Neural cell (in vitro differentiated cells): ENCODE data around the gene PSMB8. TPM values are rescaled to one million over a fixed set of nuclear protein-coding genes. Genes with fewer than 3 reads are reported as not detected.

Experiments
- H2AFZ ChIP-seq: fragments of 200-600, 300-800 bp; sonication (generic), shearing (Covaris generic); 2 replicates; pipeline ENCODE4 v1.6.0; 2014; ENCODE audit warnings: low read depth, mild to moderate bottlenecking, antibody characterized with exemption, low read length, moderate library complexity
- H3F3A ChIP-seq: fragments of 200-600 bp; shearing (Covaris generic); 2 replicates; pipeline ENCODE4 v1.6.1; 2016; ENCODE audit warnings: mild to moderate bottlenecking, moderate library complexity, mixed read lengths, antibody characterized with exemption, low read length; ENCODE audit not compliant: insufficient read depth, poor library complexity, severe bottlenecking
- H3K27ac ChIP-seq: fragments of 200-600, 300-800 bp; sonication (generic), shearing (Covaris generic); 2 replicates; pipeline ENCODE4 v1.5.1; 2014; ENCODE audit warnings: mild to moderate bottlenecking, low read length, moderate library complexity
- H3K27me3 ChIP-seq: fragments of 300-800, 200-600 bp; sonication (generic), shearing (Covaris generic); 2 replicates; pipeline ENCODE4 v1.6.0; 2014; ENCODE audit warnings: mild to moderate bottlenecking, low read depth, low read length, moderate library complexity; ENCODE audit not compliant: insufficient read depth
- H3K36me3 ChIP-seq: fragments of 300-800, 200-600 bp; sonication (generic), shearing (Covaris generic); 2 replicates; pipeline ENCODE4 v1.5.1; 2014; ENCODE audit warnings: mild to moderate bottlenecking, antibody characterized with exemption, low read length, moderate library complexity; ENCODE audit not compliant: insufficient read depth
- H3K4me2 ChIP-seq: fragments of 300-800, 200-600 bp; sonication (generic), shearing (Covaris generic); 2 replicates; pipeline ENCODE4 v1.6.0; 2014; ENCODE audit warnings: mild to moderate bottlenecking, low read length
- H3K4me3 ChIP-seq: fragments of 300-800, 200-600 bp; sonication (generic), shearing (Covaris generic); 2 replicates; pipeline ENCODE4 v1.5.1; 2014; ENCODE audit warnings: mild to moderate bottlenecking, low read length, moderate library complexity
- H3K79me2 ChIP-seq: fragments of 200-600 bp; shearing (Covaris generic); replicated peaks from 2 replicates; pipeline ENCODE4 v1.6.0; 2014; ENCODE audit warnings: mild to moderate bottlenecking, low read length, moderate library complexity; ENCODE audit not compliant: insufficient read depth
- H3K9ac ChIP-seq: fragments of 300-800, 200-600 bp; sonication (generic), shearing (Covaris generic); 2 replicates; pipeline ENCODE4 v1.6.1; 2016; ENCODE audit warnings: mild to moderate bottlenecking, low read length, mixed read lengths
- H3K9me2 ChIP-seq: fragments of 200-600 bp; shearing (Covaris generic); 2 replicates; pipeline ENCODE4 v1.6.1; 2016; ENCODE audit warnings: mild to moderate bottlenecking, low read length, mixed read lengths; ENCODE audit not compliant: insufficient read depth
- H3K9me3 ChIP-seq: fragments of 200-600, 300-800 bp; sonication (generic), shearing (Covaris generic); 2 replicates; pipeline ENCODE4 v1.6.1; 2016; ENCODE audit warnings: mild to moderate bottlenecking, mixed run types, low read length, moderate library complexity, mixed read lengths
- H4K20me1 ChIP-seq: fragments of 200-600 bp; shearing (Covaris generic); 2 replicates; pipeline ENCODE4 v1.6.1; 2016; ENCODE audit warnings: mild to moderate bottlenecking, mixed run types; ENCODE audit not compliant: insufficient read depth
- CTCF ChIP-seq: fragments of 450-650 bp; IDR thresholded peaks from 2 replicates; pipeline ENCODE4 v1.5.1; 2014; ENCODE audit warnings: antibody characterized with exemption, mild to moderate bottlenecking, moderate library complexity; ENCODE audit not compliant: poor library complexity, severe bottlenecking
- EP300 ChIP-seq: fragments of 450-650 bp; conservative IDR thresholded peaks from 2 replicates; pipeline ENCODE4 v1.6.1; 2014; ENCODE audit warnings: antibody characterized with exemption, mild to moderate bottlenecking, moderate library complexity; ENCODE audit not compliant: poor library complexity, severe bottlenecking
- EZH2 ChIP-seq: fragments of 200-600, 300-800 bp; shearing (Covaris generic), sonication (generic); IDR thresholded peaks from 2 replicates; pipeline ENCODE4 v1.6.1; 2014; ENCODE audit warnings: antibody characterized with exemption, low read length, borderline replicate concordance, mild to moderate bottlenecking; ENCODE audit not compliant: insufficient read depth, poor library complexity, severe bottlenecking
- MXI1 ChIP-seq: fragments of 450-650 bp; conservative IDR thresholded peaks from 2 replicates; pipeline ENCODE4 v1.6.1; 2014; ENCODE audit warnings: antibody characterized with exemption, mild to moderate bottlenecking; ENCODE audit not compliant: poor library complexity, severe bottlenecking
- POLR2AphosphoS5 ChIP-seq: IDR thresholded peaks from 2 replicates; pipeline ENCODE4 v1.6.1; 2012
- RAD21 ChIP-seq: fragments of 450-650 bp; conservative IDR thresholded peaks from 2 replicates; pipeline ENCODE4 v1.6.1; 2014; ENCODE audit warnings: antibody characterized with exemption, mild to moderate bottlenecking, moderate library complexity
- REST ChIP-seq: IDR thresholded peaks from 2 replicates; pipeline ENCODE4 v1.6.1; 2012; ENCODE audit warnings: borderline replicate concordance
- SMC3 ChIP-seq: fragments of 450-650 bp; conservative IDR thresholded peaks from 2 replicates; pipeline ENCODE4 v1.6.1; 2014; ENCODE audit warnings: antibody characterized with exemption, mild to moderate bottlenecking, moderate library complexity; ENCODE audit not compliant: poor library complexity
- TAF1 ChIP-seq: IDR thresholded peaks from 2 replicates; pipeline ENCODE4 v1.6.1; 2012; ENCODE audit warnings: low read depth
- polyA plus RNA-seq: library from polyadenylated mRNA; depleted of rRNA; stranded (reverse); fragments of >200 nt; gene quantifications from 2 replicates; pipeline ENCODE4 v1.2.3, GENCODE V29; 2014

Gene PSMB8
- polyA plus RNA-seq, 1 donor from 2014 or later = not detected

- H3K4me3 ChIP-seq = no peak overlapping the region
- H3K9me2 ChIP-seq = no peaks in the 10 kb centered on the region
- H3F3A ChIP-seq = no peaks in the 10 kb centered on the region
- no peak overlapping the region for H3K27ac ChIP-seq
- peaks cover 27% of the 10 kb centered on the region for H3K27me3 ChIP-seq
- H3K9me3 ChIP-seq = no peaks in the 10 kb centered on the region
- no peaks in the 10 kb centered on the region for H3K79me2 ChIP-seq
- TF ChIP-seq MXI1 = no peak
- TF ChIP-seq RAD21 = no peak
- TF ChIP-seq EZH2 = no peak
- no peak for TF ChIP-seq EP300
- TF ChIP-seq POLR2AphosphoS5 = no peak
- TF ChIP-seq CTCF = no peak
- no peak for TF ChIP-seq REST
- TF ChIP-seq SMC3 = no peak
- TF ChIP-seq TAF1 = no peak
- no peak overlapping the region for H2AFZ ChIP-seq
- no peak overlapping the region for H3K4me2 ChIP-seq
- no peak overlapping the region for H3K9ac ChIP-seq
- no peaks in the 10 kb centered on the region for H3K36me3 ChIP-seq
- no peaks in the 10 kb centered on the region for H4K20me1 ChIP-seq
These were observed 4.5 kb downstream of the PSMB8 start for GRCh38 chr6:32839356-32839755.

DNA sequence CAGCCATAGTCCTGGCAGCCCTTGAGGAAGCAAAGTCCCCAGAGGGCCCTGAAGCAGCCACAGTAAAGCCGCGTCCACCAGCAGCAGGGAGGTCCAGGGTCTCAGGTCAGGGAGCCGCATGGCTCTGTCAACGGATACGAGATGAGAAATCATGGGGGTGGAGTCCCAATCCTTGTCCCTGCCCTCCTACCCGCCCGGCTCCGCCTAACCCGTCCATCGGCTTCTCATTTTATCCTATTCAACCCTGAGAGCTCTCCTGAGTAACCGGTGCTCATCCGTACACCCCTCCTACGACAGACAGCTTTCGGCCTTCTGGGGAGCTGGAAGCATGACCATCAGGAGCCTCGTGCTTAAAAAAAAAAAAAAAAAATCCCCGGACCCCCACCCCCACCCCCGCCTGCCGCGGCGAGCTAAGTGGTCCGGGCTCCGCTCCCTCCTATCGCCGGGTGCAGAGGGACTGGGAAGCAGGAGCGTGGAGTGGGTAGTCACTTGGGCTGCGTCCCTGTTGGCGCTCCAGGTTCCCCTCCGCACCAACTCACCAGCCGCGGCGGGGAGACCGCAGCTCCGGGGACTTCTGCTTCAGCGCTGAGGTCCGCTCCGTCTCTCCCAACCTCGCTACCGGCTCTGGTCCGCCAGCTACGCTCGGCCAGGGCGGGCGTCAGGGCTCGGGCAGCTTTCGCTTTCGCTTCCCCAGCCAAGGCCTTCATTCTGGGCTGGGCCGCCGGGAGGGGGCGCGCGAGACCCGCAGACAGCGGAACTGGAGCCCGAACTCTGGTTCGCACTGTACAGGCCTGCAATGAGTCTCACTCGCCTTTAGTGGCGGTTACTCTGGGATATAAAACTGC lies 5.5 kb downstream of the PSMB8 start, which contains the start of gene TAP2:
Gene TAP2, minus strand, starts transcription at position 626 of the 845 bp plus-strand sequence. Its CDS starts 506 bp downstream, at position 120.
- no peaks in the 10 kb centered on the region for H4K20me1 ChIP-seq
- no peaks in the 10 kb centered on the region for H3K9me2 ChIP-seq
- H3K9me3 ChIP-seq = no peaks in the 10 kb centered on the region
- peak within 1 kb of the TSS; percentile 31 for H3K27ac ChIP-seq
- peak within 1 kb of the TSS; percentile 25 for H2AFZ ChIP-seq
- no peak within 1 kb of the TSS for H3K4me2 ChIP-seq
- H3K36me3 ChIP-seq = no peaks in the 10 kb centered on the region
- peaks cover 17% of the 10 kb centered on the region for H3K27me3 ChIP-seq
- no peaks in the 10 kb centered on the region for H3K79me2 ChIP-seq
- H3K4me3 ChIP-seq = peak within 1 kb of the TSS; percentile 74
- TF ChIP-seq SMC3 = peak; percentile 86
- TF ChIP-seq TAF1 = no peak
- TF ChIP-seq RAD21 = peak; percentile 80
- TF ChIP-seq EZH2 = no peak
- peak; percentile 33 for TF ChIP-seq MXI1
- TF ChIP-seq EP300 = no peak
- peak; percentile 35 for TF ChIP-seq REST
- peak; percentile 97 for TF ChIP-seq CTCF
- peak within 1 kb of the TSS; percentile 66 for H3K9ac ChIP-seq
- H3F3A ChIP-seq = no peaks in the 10 kb centered on the region
